T-helper 17 cell (primary cell): ENCODE measurements around the gene TTC34. TPM values are rescaled to one million over a fixed set of nuclear protein-coding genes. Genes with fewer than 3 reads are reported as not detected.

Source experiments
- ATAC-seq: fragments of 150-1000 bp; cut with Tn5 transposase; 2 replicates; pipeline ENCODE4 v1.10.0; 2021; ENCODE audit warnings: mild to moderate bottlenecking, moderate library complexity
- DNase-seq, 3 donors: peaks; one replicate each; pipeline versions ENCODE4 v3.0.0 to v3.0.0-alpha.2; 2020 to 2021
- H3K9me3 ChIP-seq: one replicate; pipeline ENCODE4 v1.7.0; 2013; ENCODE audit warnings: low read length, mild to moderate bottlenecking; ENCODE audit not compliant: control insufficient read depth, poor library complexity, severe bottlenecking
- H3K27ac Mint-ChIP-seq: one replicate; pipeline ENCODE4 v1.8.0; 2022; ENCODE audit warnings: mild to moderate bottlenecking, moderate library complexity, mixed read lengths
- H3K27me3 Mint-ChIP-seq: one replicate; pipeline ENCODE4 v1.8.0; 2022; ENCODE audit warnings: mixed read lengths
- H3K36me3 Mint-ChIP-seq: one replicate; pipeline ENCODE4 v1.8.0; 2022; ENCODE audit warnings: low read depth, mixed read lengths
- H3K4me1 Mint-ChIP-seq: one replicate; pipeline ENCODE4 v1.8.0; 2022; ENCODE audit warnings: mild to moderate bottlenecking, mixed read lengths
- H3K4me3 Mint-ChIP-seq: one replicate; pipeline ENCODE4 v1.8.0; 2022; ENCODE audit warnings: mild to moderate bottlenecking, moderate library complexity, mixed read lengths
- total RNA-seq, 4 donors: library from RNA in 2 of 4; stranded (reverse) in 2 of 4; gene quantifications; one replicate each; pipeline ENCODE4 v1.2.3 and lab custom pipeline; 2022 to 2026

Gene TTC34
- total RNA-seq, 2 donors from 2014 or later = 0.94 to 1.1 TPM

DNA sequence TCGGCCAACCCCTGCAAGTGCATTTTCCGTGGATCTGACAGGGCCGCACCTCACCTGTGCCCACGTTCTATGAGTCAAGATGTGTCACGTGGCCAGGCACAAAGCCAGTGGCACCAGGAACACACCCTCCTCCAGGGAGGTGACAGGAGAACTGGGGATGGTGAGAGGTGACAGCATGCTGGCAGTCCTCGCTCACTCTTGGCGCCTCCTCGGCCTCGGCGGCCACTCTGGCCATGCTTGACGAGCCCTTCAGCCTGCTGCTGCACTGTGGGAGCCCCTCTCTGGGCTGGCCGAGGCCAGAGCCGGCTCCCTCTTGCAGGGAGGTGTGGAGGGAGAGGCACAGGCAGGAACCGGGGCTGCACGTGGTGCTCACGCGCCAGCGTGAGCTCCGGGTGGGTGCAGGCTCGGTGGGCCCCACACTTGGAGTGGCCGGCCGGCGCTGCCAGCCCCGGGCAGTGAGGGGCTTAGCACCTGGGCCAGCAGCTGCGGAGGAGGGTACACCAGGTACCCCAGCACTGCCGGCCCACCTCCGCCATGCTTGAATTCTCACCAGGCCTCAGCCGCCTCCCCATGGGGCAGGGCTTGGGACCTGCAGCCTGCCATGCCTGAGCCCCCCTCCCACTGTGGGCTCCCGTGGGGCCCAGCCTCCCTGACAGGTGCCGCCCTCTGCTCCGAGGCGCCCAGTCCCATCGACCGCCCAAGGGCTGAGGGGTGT lies 11.6 kb upstream of the TTC34 start:
- no peaks in the 10 kb centered on the region for H3K36me3 Mint-ChIP-seq
- H3K4me3 Mint-ChIP-seq = no peak overlapping the region
- peaks cover 2% of the 10 kb centered on the region for H3K4me1 Mint-ChIP-seq
- H3K27me3 Mint-ChIP-seq = peaks cover 15% of the 10 kb centered on the region
- no peaks in the 10 kb centered on the region for H3K9me3 ChIP-seq
- DNase-seq (no peak), ATAC-seq (no peak)
- no peak overlapping the region for H3K27ac Mint-ChIP-seq

- no peak overlapping the region for H3K27ac Mint-ChIP-seq
- peaks cover 2% of the 10 kb centered on the region for H3K4me1 Mint-ChIP-seq
- DNase-seq = no peak
- no peaks in the 10 kb centered on the region for H3K9me3 ChIP-seq
- H3K4me3 Mint-ChIP-seq = no peak overlapping the region
- no peak for ATAC-seq
- no peaks in the 10 kb centered on the region for H3K36me3 Mint-ChIP-seq
- peaks cover 16% of the 10 kb centered on the region for H3K27me3 Mint-ChIP-seq
These were observed 10.6 kb upstream of the TTC34 start for GRCh38 chr1:2812136-2812535.

DNA sequence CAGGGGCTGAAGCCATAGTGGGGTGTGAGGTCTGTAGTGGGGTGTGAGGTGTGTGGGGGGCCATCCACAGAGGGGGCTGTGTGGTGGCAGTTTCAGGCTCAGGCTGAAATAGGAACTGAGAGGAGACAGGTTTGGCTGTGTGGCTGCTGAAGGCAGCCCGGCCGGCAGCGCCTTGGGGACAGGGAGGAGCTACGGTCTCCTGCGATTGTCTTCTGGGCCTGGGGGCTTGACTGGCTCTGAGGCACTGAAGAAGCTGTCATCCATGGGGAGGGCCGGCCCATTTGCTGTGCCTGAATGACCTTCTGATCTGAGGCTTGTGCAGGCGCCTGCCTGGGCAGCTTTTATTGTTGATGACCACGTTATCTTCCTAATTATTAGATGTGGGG lies 10.0 kb upstream of the TTC34 start:
- DNase-seq = no peak
- ATAC-seq = no peak
- no peak overlapping the region for H3K4me3 Mint-ChIP-seq

DNA sequence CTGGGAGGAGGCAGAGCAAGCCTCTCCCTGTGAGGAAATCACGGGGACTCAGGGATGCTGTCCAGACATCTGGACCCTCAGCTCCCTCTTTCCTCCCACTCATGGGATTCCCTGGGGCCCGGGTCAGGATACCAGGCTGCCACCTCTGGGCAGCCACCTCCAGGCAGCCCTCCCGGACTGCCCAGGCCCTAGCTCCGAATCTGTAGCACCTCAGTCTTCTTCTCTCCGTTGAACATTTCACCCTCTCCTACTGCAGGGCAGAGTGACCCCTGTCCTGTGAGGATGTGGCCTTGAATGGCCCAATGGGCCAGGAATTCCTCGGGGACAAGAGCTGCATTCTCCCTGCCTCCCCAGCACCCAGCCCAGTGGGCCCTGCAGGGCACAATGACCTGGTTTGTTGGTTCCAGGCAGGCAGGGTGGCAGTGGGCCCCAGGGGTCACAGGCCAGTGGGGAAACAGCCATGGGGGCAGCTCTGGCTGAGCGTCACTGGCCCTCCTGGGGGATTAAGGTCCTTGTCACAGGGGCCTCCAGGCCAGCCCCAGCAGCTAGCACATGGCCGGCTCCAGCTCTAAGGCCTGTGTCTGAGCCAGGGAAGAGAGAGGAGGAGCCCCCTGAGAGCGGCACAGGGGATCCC lies 9.5 kb upstream of the TTC34 start:
- no peaks in the 10 kb centered on the region for H3K9me3 ChIP-seq
- DNase-seq (no peak), ATAC-seq (no peak)
- Mint-ChIP-seq H3K4me1 (peaks cover 2% of the 10 kb centered on the region), H3K27ac (no peak overlapping the region), H3K36me3 (no peaks in the 10 kb centered on the region), H3K27me3 (peaks cover 22% of the 10 kb centered on the region), H3K4me3 (no peak overlapping the region)

More for the DNA sequence above, 10.0 kb upstream of the TTC34 start:
- Mint-ChIP-seq H3K27ac (no peak overlapping the region), H3K4me1 (peaks cover 2% of the 10 kb centered on the region), H3K36me3 (no peaks in the 10 kb centered on the region), H3K27me3 (peaks cover 20% of the 10 kb centered on the region)
- no peaks in the 10 kb centered on the region for H3K9me3 ChIP-seq

- DNase-seq (no peak), ATAC-seq (no peak)
- Mint-ChIP-seq H3K36me3 (no peaks in the 10 kb centered on the region), H3K4me1 (peaks cover 2% of the 10 kb centered on the region), H3K4me3 (no peak overlapping the region), H3K27ac (no peak overlapping the region), H3K27me3 (peaks cover 24% of the 10 kb centered on the region)
- no peaks in the 10 kb centered on the region for H3K9me3 ChIP-seq
These were observed 8.8 kb upstream of the TTC34 start for GRCh38 chr1:2810281-2810680.

GRCh38 chr1:2809656-2810055 lies 8.2 kb upstream of the TTC34 start:
- ATAC-seq (no peak), DNase-seq (no peak)
- peaks cover 24% of the 10 kb centered on the region for H3K27me3 Mint-ChIP-seq
- H3K4me3 Mint-ChIP-seq = no peak overlapping the region
- no peak overlapping the region for H3K27ac Mint-ChIP-seq
- H3K36me3 Mint-ChIP-seq = no peaks in the 10 kb centered on the region
- H3K4me1 Mint-ChIP-seq = peaks cover 2% of the 10 kb centered on the region
- H3K9me3 ChIP-seq = no peaks in the 10 kb centered on the region

DNA sequence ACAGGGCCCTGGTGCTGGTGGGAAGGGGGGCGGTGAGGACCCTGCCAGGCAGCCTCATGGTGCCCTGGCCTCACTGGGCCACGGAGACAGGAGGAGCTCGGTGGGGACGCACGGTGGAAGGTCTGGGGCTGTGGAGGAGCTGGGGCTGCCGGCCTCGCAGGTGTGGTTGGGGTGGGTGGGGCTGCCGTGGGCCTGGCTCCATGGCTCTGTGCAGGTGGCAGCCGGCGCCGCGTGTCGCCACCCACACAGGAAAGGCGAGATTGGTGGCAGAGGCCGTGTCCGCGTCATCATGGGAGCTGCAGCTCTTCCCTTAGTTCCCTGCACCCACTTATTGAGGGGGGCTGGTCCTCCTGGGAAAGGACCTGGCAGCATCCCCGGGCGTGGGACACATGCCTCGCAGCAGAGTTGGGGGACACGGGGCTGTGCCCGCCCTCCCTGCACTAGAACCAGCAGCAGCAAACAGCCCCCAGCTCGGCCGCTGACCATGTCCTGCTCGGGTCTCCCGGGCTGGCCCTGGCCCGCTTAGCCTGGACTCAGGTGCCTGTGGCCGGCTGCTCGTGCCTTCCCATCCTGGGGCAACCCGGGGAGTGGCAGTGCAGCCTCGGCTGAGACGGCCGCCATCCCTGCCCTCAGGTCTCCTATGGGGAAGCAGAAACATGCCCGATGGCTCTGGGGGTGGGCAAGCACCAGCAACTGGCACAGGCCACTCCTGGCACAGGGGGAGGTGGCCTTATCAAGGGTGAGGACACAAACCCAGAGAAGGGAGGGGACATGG lies 7.5 kb upstream of the TTC34 start:
- peaks cover 2% of the 10 kb centered on the region for H3K4me1 Mint-ChIP-seq
- no peak overlapping the region for H3K27ac Mint-ChIP-seq
- DNase-seq = no peak
- H3K27me3 Mint-ChIP-seq = peaks cover 21% of the 10 kb centered on the region
- ATAC-seq = no peak
- no peak overlapping the region for H3K4me3 Mint-ChIP-seq
- H3K9me3 ChIP-seq = no peaks in the 10 kb centered on the region
- H3K36me3 Mint-ChIP-seq = no peaks in the 10 kb centered on the region

- H3K27ac Mint-ChIP-seq = no peak overlapping the region
- no peak for DNase-seq
These were observed 6.9 kb upstream of the TTC34 start for GRCh38 chr1:2808386-2808705.

GRCh38 chr1:2807678-2808385 lies 6.3 kb upstream of the TTC34 start:
- H3K9me3 ChIP-seq = no peaks in the 10 kb centered on the region
- Mint-ChIP-seq H3K27me3 (peaks cover 18% of the 10 kb centered on the region), H3K27ac (no peak overlapping the region), H3K4me3 (no peak overlapping the region), H3K4me1 (peaks cover 2% of the 10 kb centered on the region), H3K36me3 (no peaks in the 10 kb centered on the region)
- ATAC-seq = no peak
- no peak for DNase-seq

More at GRCh38 chr1:2808386-2808705, 6.9 kb upstream of the TTC34 start:
- no peak for ATAC-seq
- no peaks in the 10 kb centered on the region for H3K9me3 ChIP-seq
- Mint-ChIP-seq H3K27me3 (peaks cover 18% of the 10 kb centered on the region), H3K36me3 (no peaks in the 10 kb centered on the region), H3K4me1 (peaks cover 2% of the 10 kb centered on the region), H3K4me3 (no peak overlapping the region)

- Mint-ChIP-seq H3K27me3 (peaks cover 18% of the 10 kb centered on the region), H3K4me3 (no peak overlapping the region), H3K27ac (no peak overlapping the region), H3K4me1 (no peaks in the 10 kb centered on the region), H3K36me3 (no peaks in the 10 kb centered on the region)
- no peak for DNase-seq
- no peak for ATAC-seq
- no peaks in the 10 kb centered on the region for H3K9me3 ChIP-seq
These were observed 5.5 kb upstream of the TTC34 start for GRCh38 chr1:2807036-2807435.

DNA sequence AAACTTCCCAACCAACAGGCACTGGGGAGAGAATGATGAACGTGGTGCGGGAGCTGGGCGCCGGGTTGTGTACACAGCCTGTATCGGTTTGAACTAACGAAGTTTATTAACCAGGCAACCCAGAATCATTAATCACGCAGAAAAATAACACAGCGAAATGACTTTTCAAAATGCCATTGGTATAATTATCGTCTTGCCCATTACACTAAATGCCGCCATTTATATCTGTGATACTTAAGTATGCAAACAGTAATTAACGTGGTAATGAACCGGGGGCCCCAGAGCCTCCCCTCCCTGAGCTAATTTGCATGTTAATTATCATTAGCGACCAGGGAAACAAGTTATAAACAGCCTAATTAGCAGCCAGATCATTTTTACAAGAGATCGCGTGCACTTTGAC lies 5.1 kb upstream of the TTC34 start:
- H3K4me3 Mint-ChIP-seq = no peak overlapping the region

GRCh38 chr1:2805801-2806430 lies 4.4 kb upstream of the TTC34 start:
- Mint-ChIP-seq H3K27ac (no peak overlapping the region), H3K36me3 (no peaks in the 10 kb centered on the region), H3K27me3 (peaks cover 14% of the 10 kb centered on the region), H3K4me3 (no peak overlapping the region), H3K4me1 (peaks cover 3% of the 10 kb centered on the region)
- DNase-seq (no peak), ATAC-seq (no peak)
- no peaks in the 10 kb centered on the region for H3K9me3 ChIP-seq

More for the DNA sequence above, 5.1 kb upstream of the TTC34 start:
- H3K27me3 Mint-ChIP-seq = peaks cover 18% of the 10 kb centered on the region
- no peak overlapping the region for H3K27ac Mint-ChIP-seq
- H3K9me3 ChIP-seq = no peaks in the 10 kb centered on the region
- no peak for DNase-seq
- no peaks in the 10 kb centered on the region for H3K4me1 Mint-ChIP-seq
- H3K36me3 Mint-ChIP-seq = no peaks in the 10 kb centered on the region
- no peak for ATAC-seq
